Endothelial cell of umbilical vein (primary cell): ENCODE results near the gene TAF8. TPM values are rescaled to one million over a fixed set of nuclear protein-coding genes. Genes with fewer than 3 reads are reported as not detected.
A peak's percentile ranks its signal among the peaks of the same experiment; 100 is the strongest.

ENCODE experiments used
- BruUV-seq: library from RNA; stranded (reverse); fragments of 400-500 nt; replicated peaks from 2 replicates; lab custom pipeline; 2021; lab: Mats Ljungman, UMichigan
- CTCF ChIA-PET: fragments of 300-600, 350-600 bp; sonication (Branson Sonifier 250); formaldehyde crosslinking; loops from one replicate; lab custom pipeline; 2021; ENCODE audit warnings: antibody characterized with exemption, inconsistent platforms; lab: Charles Lee
- POLR2A ChIA-PET: fragments of 300-600, 350-600 bp; sonication (Branson Sonifier 250); formaldehyde crosslinking; loops from one replicate; lab custom pipeline; 2021; ENCODE audit warnings: antibody characterized with exemption, inconsistent platforms; lab: Charles Lee
- DNase-seq: peaks from one replicate; pipeline ENCODE4 v3.0.0-alpha.2; 2011; ENCODE audit warnings: low read depth, low spot score
- FAIRE-seq: peaks from 2 replicates; lab custom pipeline; 2011; peaks lifted over from hg19 to GRCh38; lab: Jason Lieb, UNC
- H2AFZ ChIP-seq: 2 replicates; pipeline ENCODE4 v1.6.0; 2012; ENCODE audit warnings: low read depth, low read length, control low read depth, inconsistent platforms
- H3K27ac ChIP-seq: 2 replicates; pipeline ENCODE4 v1.5.1; 2011; ENCODE audit warnings: low read depth, mild to moderate bottlenecking, control low read depth, low read length, moderate library complexity; ENCODE audit not compliant: insufficient read depth
- H3K27me3 ChIP-seq, 2 experiments: 2 replicates each; pipeline versions ENCODE4 v1.6.0 to v1.6.1; 2011; ENCODE audit warnings: low read length in 2 of 2, mixed read lengths in 1 of 2; ENCODE audit not compliant: control insufficient read depth in 2 of 2, insufficient read depth in 2 of 2
- H3K36me3 ChIP-seq, 2 experiments: 2 replicates in 1 of 2; 3 replicates in 1 of 2; pipeline ENCODE4 v1.5.1; 2011; ENCODE audit warnings: low read length in 2 of 2, mild to moderate bottlenecking in 1 of 2, moderate library complexity in 1 of 2; ENCODE audit not compliant: control insufficient read depth in 2 of 2, insufficient read depth in 2 of 2; ENCODE audit errors: extremely low read depth in 1 of 2
- H3K4me1 ChIP-seq: 3 replicates; pipeline ENCODE4 v1.5.1; 2011; ENCODE audit warnings: mild to moderate bottlenecking, low read length; ENCODE audit not compliant: control insufficient read depth, insufficient read depth; ENCODE audit errors: extremely low read depth
- H3K4me2 ChIP-seq: 2 replicates; pipeline ENCODE4 v1.6.1; 2011; ENCODE audit warnings: low read length, control low read depth, mixed read lengths; ENCODE audit not compliant: insufficient read depth
- H3K4me3 ChIP-seq, 3 experiments: fragments of 200-600 bp in 1 of 3; sonication (generic), shearing (Covaris generic) in 1 of 3; replicated peaks in 1 of 3; 2 replicates each; pipeline ENCODE4 v1.5.1; 2011 to 2016; ENCODE audit warnings: control low read depth in 3 of 3, low read length in 3 of 3, mild to moderate bottlenecking in 2 of 3, inconsistent platforms in 1 of 3, low read depth in 1 of 3, moderate library complexity in 1 of 3; ENCODE audit not compliant: insufficient read depth in 1 of 3
- H3K79me2 ChIP-seq: 2 replicates; pipeline ENCODE4 v1.6.0; 2012; ENCODE audit warnings: low read length, inconsistent platforms; ENCODE audit not compliant: control insufficient read depth, insufficient read depth
- H3K9ac ChIP-seq: replicated peaks from 2 replicates; pipeline ENCODE3; 2011; ENCODE audit warnings: low read length, control low read depth; ENCODE audit not compliant: insufficient read depth; ENCODE audit errors: extremely low read depth
- H3K9me1 ChIP-seq: replicated peaks from 3 replicates; pipeline ENCODE4 v1.6.0; 2011; ENCODE audit warnings: mild to moderate bottlenecking, low read length; ENCODE audit not compliant: control insufficient read depth, insufficient read depth; ENCODE audit errors: extremely low read depth
- H3K9me3 ChIP-seq: replicated peaks from 2 replicates; pipeline ENCODE4 v1.5.1; 2012; ENCODE audit warnings: low read length, inconsistent platforms; ENCODE audit not compliant: control insufficient read depth, insufficient read depth
- H4K20me1 ChIP-seq: replicated peaks from 2 replicates; pipeline ENCODE3; 2011; ENCODE audit warnings: mild to moderate bottlenecking, low read length; ENCODE audit not compliant: control insufficient read depth, insufficient read depth; ENCODE audit errors: extremely low read depth
- EZH2 ChIP-seq: IDR thresholded peaks from 2 replicates; pipeline ENCODE4 v1.6.1; 2012; ENCODE audit warnings: borderline replicate concordance, low read depth, mild to moderate bottlenecking, moderate library complexity, low read length, inconsistent platforms; ENCODE audit not compliant: severe bottlenecking
- FOS ChIP-seq: IDR thresholded peaks from 2 replicates; pipeline ENCODE4 v1.6.1; 2011; ENCODE audit warnings: mild to moderate bottlenecking, low read length, moderate library complexity, borderline replicate concordance; ENCODE audit not compliant: insufficient read depth
- GATA2 ChIP-seq: IDR thresholded peaks from 2 replicates; pipeline ENCODE4 v1.7.0; 2011; ENCODE audit warnings: low read depth, mild to moderate bottlenecking, moderate library complexity, mixed read lengths, low read length; ENCODE audit not compliant: insufficient read length, insufficient read depth
- JUN ChIP-seq: IDR thresholded peaks from 2 replicates; pipeline ENCODE4 v1.6.1; 2011; ENCODE audit warnings: borderline replicate concordance, low read depth; ENCODE audit not compliant: insufficient read length, insufficient read depth
- MYC ChIP-seq: IDR thresholded peaks from one replicate; pipeline ENCODE4 v1.6.1; 2011; ENCODE audit warnings: mild to moderate bottlenecking, low read depth, low read length
- POLR2A ChIP-seq: IDR thresholded peaks from 2 replicates; pipeline ENCODE4 v1.6.1; 2012; ENCODE audit warnings: low read depth, mild to moderate bottlenecking, control low read depth, low read length
- POLR2AphosphoS5 ChIP-seq: IDR thresholded peaks from 2 replicates; pipeline ENCODE4 v1.6.1; 2012; ENCODE audit warnings: low read depth, mild to moderate bottlenecking, control low read depth, low read length, moderate library complexity; ENCODE audit not compliant: insufficient read depth
- dilution Hi-C: fragments of 300-500 bp; cut with MboI; formaldehyde crosslinking; loops from one replicate; pipeline ENCODE4 v1.15.0; 2019; ENCODE audit warnings: low sequenced_read_pairs; ENCODE audit not compliant: extremely low pct_ligation_motif_present
- intact Hi-C: fragments of 100-400 bp; cut with micrococcal nuclease; formaldehyde crosslinking; loops from one replicate; pipeline ENCODE4 v1.10.0; 2022
- polyA plus RNA-seq, 4 experiments: library from polyadenylated mRNA; depleted of rRNA in 3 of 4; stranded (reverse) in 3 of 4; unstranded in 1 of 4; fragments of >200 nt; gene quantifications; 2 replicates each; pipeline versions ENCODE4 v1.2.1 to v1.2.3, GENCODE V29; 2011 to 2012; ENCODE audit warnings: missing spikeins in 1 of 4
- total RNA-seq: library from RNA; stranded (reverse); gene quantifications from 2 replicates; pipeline ENCODE4 v1.2.3, GENCODE V29; 2021
- TF ChIP-seq, protein P1 (sequence below): IDR thresholded peaks from 2 replicates; pipeline ENCODE4 v1.6.1; 2011; ENCODE audit not compliant: insufficient read depth, insufficient read length
- TF ChIP-seq, protein P2 (sequence below), 2 donors: IDR thresholded peaks; 1 replicate in 1 of 2; 2 replicates in 1 of 2; pipeline ENCODE4 v1.5.1; 2011; ENCODE audit warnings: low read length in 2 of 2, mild to moderate bottlenecking in 2 of 2, moderate library complexity in 2 of 2, control low read depth in 1 of 2, inconsistent platforms in 1 of 2, low read depth in 1 of 2; ENCODE audit not compliant: insufficient read depth in 1 of 2; ENCODE audit errors: extremely low read depth in 1 of 2

TAF8 gene
- total and polyA plus RNA-seq, 2 donors (not counting 3 experiments of a cell fraction or from before 2014, with no cell fraction given), result 32.9 to 45.4 TPM

DNA sequence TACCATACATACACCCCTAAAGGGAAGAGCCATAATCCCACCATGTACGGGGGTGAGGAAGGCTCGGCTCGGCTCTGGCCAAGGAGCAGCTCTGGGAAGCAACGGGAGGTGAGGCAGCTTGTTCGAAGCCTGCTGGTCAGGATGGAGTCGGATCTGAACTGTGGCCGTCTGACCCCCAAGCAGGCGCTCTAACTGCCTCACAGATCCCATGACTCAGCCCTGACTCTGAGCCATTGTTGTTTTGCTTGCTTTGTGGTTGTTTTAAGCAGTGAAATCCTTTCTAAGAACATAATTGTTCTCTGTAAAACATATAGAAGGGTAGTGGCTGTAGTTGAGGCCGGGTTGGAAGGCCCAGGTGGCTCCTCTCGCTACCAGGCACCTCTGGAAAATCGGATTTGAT is 81.2 kb downstream of the TAF8 start:
- H3K36me3 ChIP-seq, result no peaks in the 10 kb centered on the region
- intact Hi-C loops, result no loop called here
- peaks cover 15% of the 10 kb centered on the region for H3K4me1 ChIP-seq
- no peaks in the 10 kb centered on the region for H3K27me3 ChIP-seq
- no peak overlapping the region for H3K4me3 ChIP-seq
- FAIRE-seq (peak; percentile 98), DNase-seq (peak; percentile 82)
- H3K79me2 ChIP-seq, result no peaks in the 10 kb centered on the region
- POLR2A ChIA-PET, result no interaction called here
- H3K27ac ChIP-seq, result peak overlapping the region; percentile 47
- H4K20me1 ChIP-seq, result no peaks in the 10 kb centered on the region
- CTCF ChIA-PET, result interaction anchor here (5.4 kb wide), 1 partner anchor 27 kb away, joined by 31 read pairs; no protein-coding TSS in a partner anchor
- H3K9me1 ChIP-seq, result no peaks in the 10 kb centered on the region
- dilution Hi-C loops, result no loop called here
- H3K9me3 ChIP-seq, result no peaks in the 10 kb centered on the region
- no TSS peak for BruUV-seq
- peak overlapping the region; percentile 14 for H3K9ac ChIP-seq
- H3K4me2 ChIP-seq, result no peak overlapping the region
- TF ChIP-seq JUN, result peak; percentile 10
- TF ChIP-seq, protein P1, sequence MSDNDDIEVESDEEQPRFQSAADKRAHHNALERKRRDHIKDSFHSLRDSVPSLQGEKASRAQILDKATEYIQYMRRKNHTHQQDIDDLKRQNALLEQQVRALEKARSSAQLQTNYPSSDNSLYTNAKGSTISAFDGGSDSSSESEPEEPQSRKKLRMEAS, result no peak
- peak; percentile 77 for TF ChIP-seq FOS
- TF ChIP-seq GATA2, result no peak
- TF ChIP-seq POLR2A, result no peak
- TF ChIP-seq EZH2, result no peak
- TF ChIP-seq, protein P2, sequence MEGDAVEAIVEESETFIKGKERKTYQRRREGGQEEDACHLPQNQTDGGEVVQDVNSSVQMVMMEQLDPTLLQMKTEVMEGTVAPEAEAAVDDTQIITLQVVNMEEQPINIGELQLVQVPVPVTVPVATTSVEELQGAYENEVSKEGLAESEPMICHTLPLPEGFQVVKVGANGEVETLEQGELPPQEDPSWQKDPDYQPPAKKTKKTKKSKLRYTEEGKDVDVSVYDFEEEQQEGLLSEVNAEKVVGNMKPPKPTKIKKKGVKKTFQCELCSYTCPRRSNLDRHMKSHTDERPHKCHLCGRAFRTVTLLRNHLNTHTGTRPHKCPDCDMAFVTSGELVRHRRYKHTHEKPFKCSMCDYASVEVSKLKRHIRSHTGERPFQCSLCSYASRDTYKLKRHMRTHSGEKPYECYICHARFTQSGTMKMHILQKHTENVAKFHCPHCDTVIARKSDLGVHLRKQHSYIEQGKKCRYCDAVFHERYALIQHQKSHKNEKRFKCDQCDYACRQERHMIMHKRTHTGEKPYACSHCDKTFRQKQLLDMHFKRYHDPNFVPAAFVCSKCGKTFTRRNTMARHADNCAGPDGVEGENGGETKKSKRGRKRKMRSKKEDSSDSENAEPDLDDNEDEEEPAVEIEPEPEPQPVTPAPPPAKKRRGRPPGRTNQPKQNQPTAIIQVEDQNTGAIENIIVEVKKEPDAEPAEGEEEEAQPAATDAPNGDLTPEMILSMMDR (IDR thresholded peaks at IDR 0.05; ENCODE audit: extremely low read depth in 1 of 2, insufficient read depth in 1 of 2, low read depth in 1 of 2, low read length in 2 of 2), result no peak
- TF ChIP-seq MYC, result no peak
- no peak for TF ChIP-seq POLR2AphosphoS5
- peak overlapping the region; percentile 48 for H2AFZ ChIP-seq
